Testis (tissue), 2 donors: Measurements from ENCODE around the gene TXNRD1.

Experiments
- CTCF ChIP-seq, 3 experiments: fragments of 450-650 bp in 2 of 3; fragments of 200-600 bp in 1 of 3; sonication (generic) in 1 of 3; IDR thresholded peaks; one replicate each; pipeline ENCODE4 v1.5.1; 2016 to 2019; ENCODE audit warnings: antibody characterized with exemption in 3 of 3, mild to moderate bottlenecking in 2 of 3, moderate library complexity in 1 of 3
- POLR2A ChIP-seq: fragments of 450-650 bp; IDR thresholded peaks from one replicate; pipeline ENCODE4 v1.6.1; 2017; ENCODE audit warnings: antibody characterized with exemption, mild to moderate bottlenecking, moderate library complexity

GRCh38 chr12:104199964-104200363 is 15.6 kb upstream of the TXNRD1 start:
- TF ChIP-seq CTCF (IDR thresholded peaks at IDR 0.05) (no peak), POLR2A (no peak)
